ENCODE measurements around the gene LTBP2. TPM values are rescaled to one million over a fixed set of nuclear protein-coding genes. Genes with fewer than 3 reads are reported as not detected.

The LTBP2 gene
- total RNA-seq, 1 donor: 493 TPM

GRCh38 chr14:74645244-74645643 lies 33.2 kb upstream of the LTBP2 start:
- H3K4me2 ChIP-seq (ENCODE audit: insufficient read depth, low read length): no peak overlapping the region
- TF ChIP-seq CTCF (IDR thresholded peaks at IDR 0.05; ENCODE audit: extremely low read depth, low read depth, low read length): no peak

GRCh38 chr14:74641601-74642391 lies 29.8 kb upstream of the LTBP2 start:
- no peak for DNase-seq (ENCODE audit: insufficient read length, low spot score, missing footprints)
- H3K27ac ChIP-seq (ENCODE audit: low read depth, low read length): no peak overlapping the region
- TF ChIP-seq CTCF (IDR thresholded peaks at IDR 0.05; ENCODE audit: extremely low read depth, low read depth, low read length): no peak

More at GRCh38 chr14:74645244-74645643, 33.2 kb upstream of the LTBP2 start:
- no peaks in the 10 kb centered on the region for H3K79me2 ChIP-seq (ENCODE audit: insufficient read depth, low read length)
- no peaks in the 10 kb centered on the region for H3K27me3 ChIP-seq (ENCODE audit: insufficient read depth, low read length)
- H3K36me3 ChIP-seq (ENCODE audit: insufficient read depth, low read length): no peaks in the 10 kb centered on the region
- no peak overlapping the region for H3K4me3 ChIP-seq (ENCODE audit: insufficient read depth, low read length)
- peaks cover 26% of the 10 kb centered on the region for H3K4me1 ChIP-seq (ENCODE audit: insufficient read depth, low read length)
- peak; percentile 54 for DNase-seq (ENCODE audit: insufficient read length, low spot score, missing footprints)
- no peak overlapping the region for H2AFZ ChIP-seq (ENCODE audit: low read length)
- H3K9me3 ChIP-seq (ENCODE audit: low read depth, low read length): no peaks in the 10 kb centered on the region
- no peak overlapping the region for H3K27ac ChIP-seq (ENCODE audit: low read depth, low read length)
- H4K20me1 ChIP-seq (ENCODE audit: insufficient read depth, low read length): no peaks in the 10 kb centered on the region

GRCh38 chr14:74638966-74639365 lies 26.9 kb upstream of the LTBP2 start:
- Histone ChIP-seq H3K27me3 (ENCODE audit: insufficient read depth, low read length) (no peaks in the 10 kb centered on the region), H3K79me2 (ENCODE audit: insufficient read depth, low read length) (no peaks in the 10 kb centered on the region), H3K27ac (ENCODE audit: low read depth, low read length) (no peak overlapping the region), H3K4me3 (ENCODE audit: insufficient read depth, low read length) (no peak overlapping the region), H3K4me2 (ENCODE audit: insufficient read depth, low read length) (no peak overlapping the region), H3K9me3 (ENCODE audit: low read depth, low read length) (no peaks in the 10 kb centered on the region), H3K4me1 (ENCODE audit: insufficient read depth, low read length) (peaks cover 33% of the 10 kb centered on the region), H2AFZ (ENCODE audit: low read length) (no peak overlapping the region), H3K36me3 (ENCODE audit: insufficient read depth, low read length) (no peaks in the 10 kb centered on the region), H4K20me1 (ENCODE audit: insufficient read depth, low read length) (no peaks in the 10 kb centered on the region)
- DNase-seq (ENCODE audit: insufficient read length, low spot score, missing footprints): no peak
- no peak for TF ChIP-seq CTCF (IDR thresholded peaks at IDR 0.05; ENCODE audit: extremely low read depth, low read depth, low read length)

More at GRCh38 chr14:74641601-74642391, 29.8 kb upstream of the LTBP2 start:
- no peaks in the 10 kb centered on the region for H3K27me3 ChIP-seq (ENCODE audit: insufficient read depth, low read length)
- no peak overlapping the region for H3K4me3 ChIP-seq (ENCODE audit: insufficient read depth, low read length)
- H3K9me3 ChIP-seq (ENCODE audit: low read depth, low read length): no peaks in the 10 kb centered on the region
- H3K4me1 ChIP-seq (ENCODE audit: insufficient read depth, low read length): peaks cover 23% of the 10 kb centered on the region
- no peak overlapping the region for H2AFZ ChIP-seq (ENCODE audit: low read length)
- H3K79me2 ChIP-seq (ENCODE audit: insufficient read depth, low read length): no peaks in the 10 kb centered on the region
- H3K4me2 ChIP-seq (ENCODE audit: insufficient read depth, low read length): no peak overlapping the region
- H3K36me3 ChIP-seq (ENCODE audit: insufficient read depth, low read length): no peaks in the 10 kb centered on the region
- no peaks in the 10 kb centered on the region for H4K20me1 ChIP-seq (ENCODE audit: insufficient read depth, low read length)

GRCh38 chr14:74638066-74638465 lies 26.0 kb upstream of the LTBP2 start:
- Histone ChIP-seq H3K36me3 (ENCODE audit: insufficient read depth, low read length) (no peaks in the 10 kb centered on the region), H3K9me3 (ENCODE audit: low read depth, low read length) (no peaks in the 10 kb centered on the region), H3K79me2 (ENCODE audit: insufficient read depth, low read length) (no peaks in the 10 kb centered on the region), H3K27me3 (ENCODE audit: insufficient read depth, low read length) (no peaks in the 10 kb centered on the region), H3K27ac (ENCODE audit: low read depth, low read length) (no peak overlapping the region), H2AFZ (ENCODE audit: low read length) (no peak overlapping the region), H3K4me3 (ENCODE audit: insufficient read depth, low read length) (no peak overlapping the region), H3K4me1 (ENCODE audit: insufficient read depth, low read length) (peaks cover 33% of the 10 kb centered on the region), H4K20me1 (ENCODE audit: insufficient read depth, low read length) (no peaks in the 10 kb centered on the region), H3K4me2 (ENCODE audit: insufficient read depth, low read length) (no peak overlapping the region)
- no peak for TF ChIP-seq CTCF (IDR thresholded peaks at IDR 0.05; ENCODE audit: extremely low read depth, low read depth, low read length)
- DNase-seq (ENCODE audit: insufficient read length, low spot score, missing footprints): no peak

All from osteoblast (primary cell).